ENCODE measurements around the gene MAD1L1.
"Not testable (repeated sequence)": the region's sequence is repeated elsewhere in the genome, so short reads cannot be mapped to it uniquely, and the experiment has no call there.

MAD1L1 gene

GRCh38 chr7:2048006-2048405, 184.7 kb downstream of the MAD1L1 start:
- DNase-seq (ENCODE audit: low read depth in 1 of 2, low spot score in 1 of 2), result no peak

- no peak for DNase-seq (ENCODE audit: low read depth in 1 of 2, low spot score in 1 of 2)
These were observed 185.9 kb downstream of the MAD1L1 start for GRCh38 chr7:2046581-2047565.

GRCh38 chr7:2045559-2046405, 187.0 kb downstream of the MAD1L1 start:
- DNase-seq (ENCODE audit: low read depth in 1 of 2, low spot score in 1 of 2), result no peak

- DNase-seq (ENCODE audit: low read depth in 1 of 2, low spot score in 1 of 2), result no peak
These were observed 187.8 kb downstream of the MAD1L1 start for GRCh38 chr7:2044883-2045471.

GRCh38 chr7:2044311-2044882, 188.3 kb downstream of the MAD1L1 start:
- DNase-seq (ENCODE audit: low read depth in 1 of 2, low spot score in 1 of 2), result no peak

- no peak for DNase-seq (ENCODE audit: low read depth in 1 of 2, low spot score in 1 of 2)
These were observed 189.3 kb downstream of the MAD1L1 start for GRCh38 chr7:2043316-2044039.

- DNase-seq (ENCODE audit: low read depth in 1 of 2, low spot score in 1 of 2), result no peak
These were observed 190.1 kb downstream of the MAD1L1 start for GRCh38 chr7:2042650-2043049.

- no peak for DNase-seq (ENCODE audit: low read depth in 1 of 2, low spot score in 1 of 2)
These were observed 191.0 kb downstream of the MAD1L1 start for GRCh38 chr7:2041496-2042367.

GRCh38 chr7:2040893-2041270, 191.9 kb downstream of the MAD1L1 start:
- no peak for DNase-seq (ENCODE audit: low read depth in 1 of 2, low spot score in 1 of 2)

GRCh38 chr7:2040201-2040892, 192.4 kb downstream of the MAD1L1 start:
- no peak for DNase-seq (ENCODE audit: low read depth in 1 of 2, low spot score in 1 of 2)

GRCh38 chr7:2038931-2039728, 193.6 kb downstream of the MAD1L1 start:
- DNase-seq (ENCODE audit: low read depth in 1 of 2, low spot score in 1 of 2), result no peak

- DNase-seq (ENCODE audit: low read depth in 1 of 2, low spot score in 1 of 2), result no peak
These were observed 194.8 kb downstream of the MAD1L1 start for GRCh38 chr7:2037808-2038522.

- DNase-seq (ENCODE audit: low read depth in 1 of 2, low spot score in 1 of 2), result no peak
These were observed 195.4 kb downstream of the MAD1L1 start for GRCh38 chr7:2037301-2037807.

GRCh38 chr7:2036786-2037185, 196.0 kb downstream of the MAD1L1 start:
- DNase-seq (ENCODE audit: low read depth in 1 of 2, low spot score in 1 of 2), result no peak

GRCh38 chr7:2036201-2036600, 196.5 kb downstream of the MAD1L1 start:
- DNase-seq (ENCODE audit: low read depth in 1 of 2, low spot score in 1 of 2), result not testable (repeated sequence)

GRCh38 chr7:2034291-2035201, 198.2 kb downstream of the MAD1L1 start:
- DNase-seq (ENCODE audit: low read depth in 1 of 2, low spot score in 1 of 2), result no peak

All from stimulated activated CD4-positive, alpha-beta T cell treated with anti-CD3 and anti-CD28 coated beads, Interleukin-15, amount 100 ng/mL, for 1 hour (primary cell).